Neural cell (in vitro differentiated cells): Measurements from ENCODE around the gene PPP1R1A.

Experiments
- CTCF ChIP-seq: fragments of 450-650 bp; IDR thresholded peaks from 2 replicates; pipeline ENCODE4 v1.5.1; 2014; ENCODE audit warnings: antibody characterized with exemption, mild to moderate bottlenecking, moderate library complexity; ENCODE audit not compliant: poor library complexity, severe bottlenecking
- RAD21 ChIP-seq: fragments of 450-650 bp; conservative IDR thresholded peaks from 2 replicates; pipeline ENCODE4 v1.6.1; 2014; ENCODE audit warnings: antibody characterized with exemption, mild to moderate bottlenecking, moderate library complexity
- SMC3 ChIP-seq: fragments of 450-650 bp; conservative IDR thresholded peaks from 2 replicates; pipeline ENCODE4 v1.6.1; 2014; ENCODE audit warnings: antibody characterized with exemption, mild to moderate bottlenecking, moderate library complexity; ENCODE audit not compliant: poor library complexity
- TAF1 ChIP-seq: IDR thresholded peaks from 2 replicates; pipeline ENCODE4 v1.6.1; 2012; ENCODE audit warnings: low read depth

DNA sequence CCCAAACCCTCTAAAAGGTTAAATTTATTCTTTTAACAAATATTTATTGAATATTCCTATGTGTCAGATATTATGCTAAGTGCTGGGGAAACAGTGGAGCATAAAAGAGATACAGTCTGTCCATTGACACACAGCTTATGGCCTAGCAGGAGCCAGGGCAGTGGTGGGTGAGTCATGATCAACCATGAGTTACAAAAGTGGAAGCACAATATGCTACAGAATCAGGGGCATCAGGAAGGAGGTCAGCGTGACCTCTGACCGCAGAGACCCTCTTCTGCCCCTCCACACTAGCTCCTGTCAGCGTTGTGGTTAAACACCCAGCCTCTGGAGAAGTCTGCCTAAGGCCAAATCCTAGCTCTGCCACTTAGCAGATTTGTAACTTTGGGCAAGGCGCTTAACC lies 4.7 kb upstream of the PPP1R1A start:
- TF ChIP-seq CTCF (no peak), RAD21 (no peak), SMC3 (no peak), TAF1 (no peak)
